CD4-positive, alpha-beta T cell treated with Interleukin-6 for 4 hours (primary cell): Measurements from ENCODE around the gene AKT3.
A peak's percentile ranks its signal among the peaks of the same experiment; 100 is the strongest.
"Not testable (repeated sequence)": the region's sequence is repeated elsewhere in the genome, so short reads cannot be mapped to it uniquely, and the experiment has no call there.

ENCODE experiments used
- DNase-seq: peaks from one replicate; pipeline ENCODE4 v3.0.0-alpha.2; 2020; ENCODE audit warnings: mixed read lengths

Gene AKT3

GRCh38 chr1:243772361-243773050, 77.5 kb downstream of the AKT3 start:
- DNase-seq, result not testable (repeated sequence)

- no peak for DNase-seq
These were observed 79.2 kb downstream of the AKT3 start for GRCh38 chr1:243770860-243771259.

- DNase-seq, result no peak
These were observed 84.4 kb downstream of the AKT3 start for GRCh38 chr1:243765676-243766075.

GRCh38 chr1:243763806-243764205, 86.2 kb downstream of the AKT3 start:
- DNase-seq, result no peak

- DNase-seq, result no peak
These were observed 91.4 kb downstream of the AKT3 start for GRCh38 chr1:243758647-243759046.

GRCh38 chr1:243756529-243756928, 93.5 kb downstream of the AKT3 start:
- no peak for DNase-seq

- DNase-seq, result no peak
These were observed 95.7 kb downstream of the AKT3 start for GRCh38 chr1:243754348-243754747.

- no peak for DNase-seq
These were observed 98.5 kb downstream of the AKT3 start for GRCh38 chr1:243751506-243751905.

- peak; percentile 16 for DNase-seq
These were observed 101.2 kb downstream of the AKT3 start for GRCh38 chr1:243748706-243749283.

- DNase-seq, result no peak
These were observed 101.8 kb downstream of the AKT3 start for GRCh38 chr1:243748227-243748626.

- DNase-seq, result no peak
These were observed 103.3 kb downstream of the AKT3 start for GRCh38 chr1:243746751-243747150.

- no peak for DNase-seq
These were observed 104.7 kb downstream of the AKT3 start for GRCh38 chr1:243745356-243745755.

GRCh38 chr1:243742819-243743218, 107.2 kb downstream of the AKT3 start:
- no peak for DNase-seq

GRCh38 chr1:243740255-243740999, 109.6 kb downstream of the AKT3 start:
- DNase-seq, result no peak

- no peak for DNase-seq
These were observed 110.6 kb downstream of the AKT3 start for GRCh38 chr1:243739335-243740003.

GRCh38 chr1:243738020-243738419, 112.0 kb downstream of the AKT3 start:
- DNase-seq, result no peak

- no peak for DNase-seq
These were observed 114.6 kb downstream of the AKT3 start for GRCh38 chr1:243735457-243735856.

GRCh38 chr1:243734308-243734695, 115.7 kb downstream of the AKT3 start:
- DNase-seq, result no peak

- DNase-seq, result no peak
These were observed 116.3 kb downstream of the AKT3 start for GRCh38 chr1:243733670-243734307.

- no peak for DNase-seq
These were observed 117.4 kb downstream of the AKT3 start for GRCh38 chr1:243732637-243733036.

- DNase-seq, result no peak
These were observed 117.9 kb downstream of the AKT3 start for GRCh38 chr1:243731974-243732625.

GRCh38 chr1:243731301-243731891, 118.6 kb downstream of the AKT3 start:
- DNase-seq, result no peak
